NCI-H510A (cell line): ENCODE data around the gene RANBP9.
A peak's percentile ranks its signal among the peaks of the same experiment; 100 is the strongest.

ENCODE experiments used
- DNase-seq: peaks from one replicate; lab custom pipeline; 2025; lab: John Stamatoyannopoulos, UW

Gene RANBP9

GRCh38 chr6:13593720-13594119, 117.9 kb downstream of the RANBP9 start:
- no peak for DNase-seq

- no peak for DNase-seq
Observed at GRCh38 chr6:13593103-13593502, 118.5 kb downstream of the RANBP9 start.

- DNase-seq, result no peak
Observed at GRCh38 chr6:13591205-13591921, 120.3 kb downstream of the RANBP9 start.

GRCh38 chr6:13590574-13591153, 121.0 kb downstream of the RANBP9 start:
- DNase-seq, result no peak

- no peak for DNase-seq
Observed at GRCh38 chr6:13589801-13590200, 121.8 kb downstream of the RANBP9 start.

- DNase-seq, result no peak
Observed at GRCh38 chr6:13586603-13587542, 124.8 kb downstream of the RANBP9 start.

GRCh38 chr6:13581700-13582229, 129.9 kb downstream of the RANBP9 start:
- no peak for DNase-seq

- DNase-seq, result no peak
Observed at GRCh38 chr6:13579911-13580310, 131.7 kb downstream of the RANBP9 start.

- no peak for DNase-seq
Observed at GRCh38 chr6:13577926-13578325, 133.7 kb downstream of the RANBP9 start.

GRCh38 chr6:13576017-13576416, 135.6 kb downstream of the RANBP9 start:
- DNase-seq, result no peak

- DNase-seq, result no peak
Observed at GRCh38 chr6:13575377-13575775, 136.3 kb downstream of the RANBP9 start.

GRCh38 chr6:13574571-13575376, 136.9 kb downstream of the RANBP9 start, which contains the start of gene SIRT5:
TSS of gene SIRT5 (plus strand) at chr6:13574601. CDS start at chr6:13584111, 9,510 bp downstream.
- DNase-seq, result peak; percentile 95

- peak; percentile 93 for DNase-seq
Observed at GRCh38 chr6:13574149-13574570, 137.5 kb downstream of the RANBP9 start.

GRCh38 chr6:13573669-13574110, 137.9 kb downstream of the RANBP9 start:
- no peak for DNase-seq

- DNase-seq, result no peak
Observed at GRCh38 chr6:13572951-13573654, 138.5 kb downstream of the RANBP9 start.

- no peak for DNase-seq
Observed at GRCh38 chr6:13572240-13572639, 139.4 kb downstream of the RANBP9 start.
